CD4-positive, alpha-beta memory T cell (primary cell): Measurements from ENCODE around the gene QRICH2. TPM values are rescaled to one million over a fixed set of nuclear protein-coding genes. Genes with fewer than 3 reads are reported as not detected.
"Not testable (repeated sequence)": the region's sequence is repeated elsewhere in the genome, so short reads cannot be mapped to it uniquely, and the experiment has no call there.

Experiments used
- CTCF ChIA-PET: fragments of 350-600 bp; sonication (Branson Sonifier 250); formaldehyde crosslinking; loops from one replicate; lab custom pipeline; 2021; ENCODE audit warnings: inconsistent platforms; ENCODE audit not compliant: partially characterized antibody; lab: Charles Lee
- POLR2A ChIA-PET: fragments of 350-600 bp; sonication (Branson Sonifier 250); formaldehyde crosslinking; loops from one replicate; lab custom pipeline; 2021; ENCODE audit not compliant: partially characterized antibody; lab: Charles Lee
- DNase-seq, 5 donors: peaks; one replicate each; pipeline versions ENCODE4 v3.0.0 to v3.0.0-alpha.2; 2020 to 2022; ENCODE audit warnings: mixed read lengths in 1 of 5
- H3K27ac ChIP-seq: one replicate; pipeline ENCODE4 v1.7.0; 2013; ENCODE audit warnings: low read depth, low read length
- H3K27me3 ChIP-seq: 2 replicates; pipeline ENCODE4 v1.7.0; 2013; ENCODE audit warnings: mild to moderate bottlenecking, low read length, moderate library complexity; ENCODE audit not compliant: insufficient read depth
- H3K36me3 ChIP-seq: 2 replicates; pipeline ENCODE4 v1.7.0; 2013; ENCODE audit warnings: mild to moderate bottlenecking, low read length, moderate library complexity; ENCODE audit not compliant: insufficient read depth
- H3K4me1 ChIP-seq: 2 replicates; pipeline ENCODE4 v1.7.0; 2013; ENCODE audit warnings: mild to moderate bottlenecking, low read length, moderate library complexity; ENCODE audit not compliant: insufficient read depth
- H3K4me3 ChIP-seq, 2 donors: one replicate each; pipeline ENCODE4 v1.7.0; 2013; ENCODE audit warnings: low read length in 2 of 2, mild to moderate bottlenecking in 1 of 2
- H3K9me3 ChIP-seq, 2 donors: one replicate each; pipeline ENCODE4 v1.7.0; 2013; ENCODE audit warnings: low read length in 2 of 2, control low read depth in 1 of 2; ENCODE audit not compliant: control insufficient read depth in 1 of 2
- H3K27ac Mint-ChIP-seq, 7 donors: one replicate each; pipeline ENCODE4 v1.8.0; 2020 to 2021; ENCODE audit warnings: mixed read lengths in 7 of 7, mild to moderate bottlenecking in 6 of 7, inconsistent platforms in 3 of 7, moderate library complexity in 3 of 7
- H3K27me3 Mint-ChIP-seq, 2 donors: one replicate each; pipeline ENCODE4 v1.8.0; 2020 to 2021; ENCODE audit warnings: mixed read lengths in 2 of 2
- H3K36me3 Mint-ChIP-seq, 2 donors: one replicate each; pipeline ENCODE4 v1.8.0; 2020 to 2021; ENCODE audit warnings: mixed read lengths in 2 of 2, inconsistent platforms in 1 of 2, mild to moderate bottlenecking in 1 of 2
- H3K4me1 Mint-ChIP-seq, 4 donors: one replicate each; pipeline ENCODE4 v1.8.0; 2020 to 2021; ENCODE audit warnings: mixed read lengths in 4 of 4, mild to moderate bottlenecking in 1 of 4
- H3K4me3 Mint-ChIP-seq, 8 donors: one replicate each; pipeline ENCODE4 v1.8.0; 2020 to 2021; ENCODE audit warnings: mixed read lengths in 8 of 8, mild to moderate bottlenecking in 7 of 8, moderate library complexity in 6 of 8, inconsistent platforms in 3 of 8
- H3K9me3 Mint-ChIP-seq, 8 donors: one replicate each; pipeline ENCODE4 v1.8.0; 2020 to 2021; ENCODE audit warnings: mixed read lengths in 8 of 8, mild to moderate bottlenecking in 5 of 8, inconsistent platforms in 3 of 8, moderate library complexity in 1 of 8
- intact Hi-C: fragments of 100-400 bp; cut with micrococcal nuclease; formaldehyde crosslinking; loops from one replicate; pipeline ENCODE4 v1.15.1; 2023
- polyA plus RNA-seq, 2 donors: library from polyadenylated mRNA; unstranded; fragments of 300-500 nt; fragmentation: Illumina TruSeq; gene quantifications; one replicate each; pipeline ENCODE4 v1.2.3, GENCODE V29; 2021
- total RNA-seq, 2 experiments: library from RNA; stranded (reverse); gene quantifications; one replicate each; pipeline ENCODE4 v1.2.3, GENCODE V29; 2021

The QRICH2 gene
- total and polyA plus RNA-seq, 4 experiments from 2014 or later = 0.21 to 5.5 (median 2.9) TPM

DNA sequence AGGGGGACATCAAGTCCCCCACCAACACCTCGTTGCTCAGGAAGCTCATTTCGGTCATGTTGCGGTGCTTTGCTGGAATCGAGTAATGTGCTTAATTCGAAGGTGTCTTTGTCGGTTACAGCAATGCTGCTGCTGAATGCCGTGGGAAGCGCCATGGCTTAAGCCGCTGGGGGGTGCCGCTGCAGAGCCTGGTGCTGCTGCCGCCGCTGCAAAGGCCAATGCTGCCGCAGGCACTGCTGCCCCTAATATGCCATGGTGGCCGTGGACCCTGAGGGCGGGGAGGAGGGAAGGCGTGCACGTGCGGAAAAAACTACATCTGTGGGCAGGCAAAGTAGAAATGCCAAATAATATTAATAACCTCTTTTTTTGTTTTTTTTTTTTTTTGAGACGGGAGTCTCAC lies 81.3 kb downstream of the QRICH2 start:
- H3K9me3 Mint-ChIP-seq, POLR2A ChIA-PET, H3K27ac ChIP-seq, H3K4me3 Mint-ChIP-seq, H3K4me3 ChIP-seq, intact Hi-C loops, H3K9me3 ChIP-seq, DNase-seq, H3K27me3 ChIP-seq, CTCF ChIA-PET, H3K36me3 ChIP-seq, H3K4me1 ChIP-seq, H3K27me3 Mint-ChIP-seq: not testable (repeated sequence)
- H3K4me1 Mint-ChIP-seq = peaks cover 19 to 37% (median 24%) of the 10 kb centered on the region in 4 donors
- H3K36me3 Mint-ChIP-seq = peaks cover 12 to 25% of the 10 kb centered on the region in 2 donors
- H3K27ac Mint-ChIP-seq = peak overlapping the region in 1 of 7 donors; percentile 32

DNA sequence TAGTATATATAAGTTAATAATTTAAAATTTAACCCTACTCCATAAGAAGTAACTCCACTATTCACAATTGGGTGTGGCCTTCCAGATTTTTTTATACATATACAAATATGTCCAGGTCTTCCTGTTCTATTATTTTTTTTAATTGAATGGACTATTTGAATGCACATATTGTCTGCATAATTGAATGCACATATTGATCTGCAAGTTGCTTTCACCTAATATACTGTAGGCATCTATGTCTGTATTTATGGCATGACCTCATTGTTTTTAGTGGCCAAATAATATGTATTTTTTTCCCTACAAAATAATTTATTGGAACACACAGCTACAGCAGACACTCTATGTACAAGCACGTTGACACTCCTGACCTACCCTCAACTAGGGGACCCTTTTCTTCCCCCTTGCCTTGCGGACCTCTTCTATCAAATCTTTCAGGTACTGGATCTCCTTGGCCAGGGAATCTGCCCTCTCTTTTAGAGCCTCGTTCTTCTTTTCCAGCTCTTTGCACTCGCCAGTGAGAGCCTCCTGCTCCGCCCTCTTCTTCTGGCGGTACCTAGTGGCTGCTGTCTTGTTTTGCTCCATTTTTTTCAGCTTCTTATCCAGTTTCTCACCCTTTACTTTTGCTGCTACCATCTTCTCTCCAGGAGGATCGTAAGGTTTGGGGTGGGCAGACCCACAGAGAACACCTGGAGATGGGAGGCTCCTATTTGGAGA lies 82.5 kb downstream of the QRICH2 start:
- H3K27ac Mint-ChIP-seq = peak overlapping the region in 3 of 7 donors; percentile 42 to 78 (median 70)
- peaks cover 9 to 23% of the 10 kb centered on the region in 2 donors for H3K36me3 Mint-ChIP-seq

More for the DNA sequence above, 82.5 kb downstream of the QRICH2 start:
- H3K4me3 Mint-ChIP-seq, H3K27ac ChIP-seq, H3K27me3 Mint-ChIP-seq, H3K27me3 ChIP-seq, H3K9me3 Mint-ChIP-seq, H3K36me3 ChIP-seq, intact Hi-C loops, H3K4me1 ChIP-seq, POLR2A ChIA-PET, H3K4me3 ChIP-seq, H3K9me3 ChIP-seq, DNase-seq: not testable (repeated sequence)
- H3K4me1 Mint-ChIP-seq = peaks cover 23 to 40% (median 25%) of the 10 kb centered on the region in 4 donors
- CTCF ChIA-PET = interaction anchor here (1.0 kb wide), 1 partner anchor 13 kb away, joined by 4 read pairs; no protein-coding TSS in a partner anchor

Other genes starting within 250 kb of the QRICH2 start
- 10 to 100 TPM; 86.5 to 92.4 TPM for gene SRP68, start 235.8 kb downstream of the QRICH2 start, total RNA-seq
- 10 to 100 TPM; 59.1 to 84.9 TPM for gene SRP68, start 235.8 kb downstream of the QRICH2 start, polyA plus RNA-seq
- not detected for gene GALR2, start 233.5 kb downstream of the QRICH2 start, total RNA-seq
- gene GALR2, start 233.5 kb downstream of the QRICH2 start, polyA plus RNA-seq = under 1 TPM in 1 of 2 donors, not detected in 1; 0.37 TPM
- gene ZACN, start 229.1 kb downstream of the QRICH2 start, total RNA-seq = under 1 TPM in 1 of 2 experiments, not detected in 1; 0.35 TPM
- gene ZACN, start 229.1 kb downstream of the QRICH2 start, polyA plus RNA-seq = 1 to 10 TPM in 1 of 2 donors, not detected in 1; 1.0 TPM
- gene EXOC7, start 204.5 kb downstream of the QRICH2 start, total RNA-seq = 100 to 1,000 TPM; 183 to 184 TPM
- gene EXOC7, start 204.5 kb downstream of the QRICH2 start, polyA plus RNA-seq = 10 to 100 TPM; 36.2 to 66.9 TPM
- under 1 TPM; 0.19 to 0.20 TPM for gene FOXJ1, start 167.0 kb downstream of the QRICH2 start, total RNA-seq
- not detected for gene FOXJ1, start 167.0 kb downstream of the QRICH2 start, polyA plus RNA-seq
- gene RNF157, start 67.8 kb downstream of the QRICH2 start, total RNA-seq = 10 to 100 TPM; 19.5 to 22.5 TPM
- 10 to 100 TPM in 1 of 2 donors, 1 to 10 TPM in 1; 4.0 to 20.5 TPM for gene RNF157, start 67.8 kb downstream of the QRICH2 start, polyA plus RNA-seq
- 100 to 1,000 TPM; 101 to 103 TPM for gene UBALD2, start 42.9 kb downstream of the QRICH2 start, total RNA-seq
- gene UBALD2, start 42.9 kb downstream of the QRICH2 start, polyA plus RNA-seq = 10 to 100 TPM in 1 of 2 donors, 1 to 10 TPM in 1; 6.2 to 11.1 TPM
- 10 to 100 TPM; 63.4 to 65.8 TPM for gene PRPSAP1, start 45.6 kb upstream of the QRICH2 start, total RNA-seq
- 10 to 100 TPM; 55.2 to 99.1 TPM for gene PRPSAP1, start 45.6 kb upstream of the QRICH2 start, polyA plus RNA-seq
- gene SPHK1, start 76.3 kb upstream of the QRICH2 start, total RNA-seq = under 1 TPM; 0.67 to 0.70 TPM
- gene SPHK1, start 76.3 kb upstream of the QRICH2 start, polyA plus RNA-seq = under 1 TPM in 1 of 2 donors, not detected in 1; 0.29 TPM
- gene UBE2O, start 144.9 kb upstream of the QRICH2 start, total RNA-seq = 10 to 100 TPM; 42.5 to 43.7 TPM
- gene UBE2O, start 144.9 kb upstream of the QRICH2 start, polyA plus RNA-seq = 10 to 100 TPM in 1 of 2 donors, 1 to 10 TPM in 1; 4.5 to 14.6 TPM
- not detected for gene AANAT, start 159.3 kb upstream of the QRICH2 start, total RNA-seq
- gene AANAT, start 159.3 kb upstream of the QRICH2 start, polyA plus RNA-seq = not detected
- gene RHBDF2, start 193.1 kb upstream of the QRICH2 start, total RNA-seq = 10 to 100 TPM; 50.0 to 62.2 TPM
- 10 to 100 TPM in 1 of 2 donors, 1 to 10 TPM in 1; 5.4 to 15.2 TPM for gene RHBDF2, start 193.1 kb upstream of the QRICH2 start, polyA plus RNA-seq
- gene CYGB, start 229.4 kb upstream of the QRICH2 start, total RNA-seq = not detected
- not detected for gene CYGB, start 229.4 kb upstream of the QRICH2 start, polyA plus RNA-seq
- gene PRCD, start 231.8 kb upstream of the QRICH2 start, total RNA-seq = not detected
- gene PRCD, start 231.8 kb upstream of the QRICH2 start, polyA plus RNA-seq = not detected